Karpas-422 (cell line): ENCODE data around the gene ME1. TPM values are rescaled to one million over a fixed set of nuclear protein-coding genes. Genes with fewer than 3 reads are reported as not detected.
"Not testable (repeated sequence)": the region's sequence is repeated elsewhere in the genome, so short reads cannot be mapped to it uniquely, and the experiment has no call there.

Experiments
- DNase-seq: peaks from one replicate; pipeline ENCODE4 v3.0.0-alpha.2; 2015
- H2AFZ ChIP-seq: fragments of 200-600 bp; sonication (generic); 2 replicates; pipeline ENCODE4 v1.6.1; 2014; ENCODE audit warnings: antibody characterized with exemption, low read length, mixed read lengths
- H3K27ac ChIP-seq: fragments of 200-600 bp; sonication (generic); 2 replicates; pipeline ENCODE4 v1.5.1; 2014; ENCODE audit warnings: mild to moderate bottlenecking, low read length, moderate library complexity
- H3K27me3 ChIP-seq: fragments of 200-600 bp; sonication (generic); 2 replicates; pipeline ENCODE4 v1.6.1; 2014; ENCODE audit warnings: low read length, mixed read lengths
- H3K36me3 ChIP-seq: fragments of 200-600 bp; sonication (generic); 2 replicates; pipeline ENCODE4 v1.6.1; 2014; ENCODE audit warnings: low read length, mixed read lengths; ENCODE audit not compliant: insufficient read depth
- H3K4me1 ChIP-seq: fragments of 200-600 bp; sonication (generic); 2 replicates; pipeline ENCODE4 v1.6.1; 2014; ENCODE audit warnings: mild to moderate bottlenecking, low read length, mixed read lengths
- H3K4me2 ChIP-seq: fragments of 200-600 bp; sonication (generic); 2 replicates; pipeline ENCODE4 v1.6.1; 2014; ENCODE audit warnings: low read length, low read depth, mild to moderate bottlenecking; ENCODE audit not compliant: poor library complexity, severe bottlenecking
- H3K4me3 ChIP-seq: fragments of 200-600 bp; sonication (generic); 2 replicates; pipeline ENCODE4 v1.5.1; 2014; ENCODE audit warnings: mild to moderate bottlenecking, antibody characterized with exemption, low read length, mixed read lengths
- H3K79me2 ChIP-seq: fragments of 200-600 bp; sonication (generic); 2 replicates; pipeline ENCODE4 v1.6.1; 2014; ENCODE audit warnings: mild to moderate bottlenecking, low read length, mixed read lengths
- H3K9ac ChIP-seq: fragments of 200-600 bp; sonication (generic); 2 replicates; pipeline ENCODE4 v1.6.0; 2014; ENCODE audit warnings: low read length
- H3K9me2 ChIP-seq: fragments of 200-600 bp; sonication (generic), shearing (Covaris generic); replicated peaks from 2 replicates; pipeline ENCODE4 v1.6.0; 2014; ENCODE audit warnings: mild to moderate bottlenecking, low read length, moderate library complexity; ENCODE audit not compliant: insufficient read depth
- H3K9me3 ChIP-seq: fragments of 300-700, 200-600 bp; sonication (generic); 2 replicates; pipeline ENCODE4 v1.6.1; 2014; ENCODE audit warnings: low read length, mixed read lengths
- H4K20me1 ChIP-seq: fragments of 200-600 bp; sonication (generic); 2 replicates; pipeline ENCODE4 v1.6.1; 2014; ENCODE audit warnings: mild to moderate bottlenecking, antibody characterized with exemption, low read length, low read depth; ENCODE audit not compliant: insufficient read depth
- total RNA-seq: library from RNA; depleted of rRNA; stranded (reverse); fragments of >200 nt; shearing (Covaris generic); gene quantifications from 2 replicates; pipeline ENCODE4 v1.2.3, GENCODE V29; 2014; ENCODE audit warnings: low replicate concordance

ME1 gene
- total RNA-seq, 1 experiment from 2014 or later: not detected

GRCh38 chr6:83333916-83334315 is 96.9 kb downstream of the ME1 start:
- H3K27ac ChIP-seq, H3K4me2 ChIP-seq, H3K79me2 ChIP-seq, H3K9ac ChIP-seq, H2AFZ ChIP-seq, H3K9me3 ChIP-seq, H3K27me3 ChIP-seq, DNase-seq, H3K9me2 ChIP-seq, H3K36me3 ChIP-seq, H3K4me1 ChIP-seq, H3K4me3 ChIP-seq, H4K20me1 ChIP-seq: not testable (repeated sequence)

- Histone ChIP-seq H3K4me3 (no peak overlapping the region), H3K36me3 (no peaks in the 10 kb centered on the region), H3K4me1 (no peaks in the 10 kb centered on the region), H3K79me2 (no peaks in the 10 kb centered on the region), H3K9me3 (no peaks in the 10 kb centered on the region), H3K4me2 (no peak overlapping the region), H3K27ac (no peak overlapping the region), H3K27me3 (no peaks in the 10 kb centered on the region), H2AFZ (no peak overlapping the region), H3K9ac (no peak overlapping the region), H3K9me2 (no peaks in the 10 kb centered on the region), H4K20me1 (no peaks in the 10 kb centered on the region)
- DNase-seq: no peak
Observed at GRCh38 chr6:83333500-83333899, 97.4 kb downstream of the ME1 start.

- no peaks in the 10 kb centered on the region for H3K79me2 ChIP-seq
- no peaks in the 10 kb centered on the region for H3K36me3 ChIP-seq
- no peaks in the 10 kb centered on the region for H3K4me1 ChIP-seq
- H2AFZ ChIP-seq: no peak overlapping the region
- no peak overlapping the region for H3K4me2 ChIP-seq
- no peaks in the 10 kb centered on the region for H4K20me1 ChIP-seq
- no peak for DNase-seq
- no peak overlapping the region for H3K9ac ChIP-seq
- H3K9me3 ChIP-seq: no peaks in the 10 kb centered on the region
- H3K27me3 ChIP-seq: no peaks in the 10 kb centered on the region
- no peaks in the 10 kb centered on the region for H3K9me2 ChIP-seq
- H3K4me3 ChIP-seq: no peak overlapping the region
- H3K27ac ChIP-seq: no peak overlapping the region
Observed at GRCh38 chr6:83314693-83315092, 116.2 kb downstream of the ME1 start.

- no peaks in the 10 kb centered on the region for H3K36me3 ChIP-seq
- no peaks in the 10 kb centered on the region for H3K27me3 ChIP-seq
- no peak overlapping the region for H3K4me2 ChIP-seq
- no peak overlapping the region for H2AFZ ChIP-seq
- no peaks in the 10 kb centered on the region for H3K4me1 ChIP-seq
- H3K27ac ChIP-seq: no peak overlapping the region
- DNase-seq: no peak
- H3K9me3 ChIP-seq: no peaks in the 10 kb centered on the region
- H3K9me2 ChIP-seq: no peaks in the 10 kb centered on the region
- no peaks in the 10 kb centered on the region for H3K79me2 ChIP-seq
- no peaks in the 10 kb centered on the region for H4K20me1 ChIP-seq
- no peak overlapping the region for H3K4me3 ChIP-seq
- no peak overlapping the region for H3K9ac ChIP-seq
Observed at GRCh38 chr6:83313882-83314281, 117.0 kb downstream of the ME1 start.

- H3K27me3 ChIP-seq: no peaks in the 10 kb centered on the region
- no peak overlapping the region for H3K9ac ChIP-seq
- H3K36me3 ChIP-seq: no peaks in the 10 kb centered on the region
- no peaks in the 10 kb centered on the region for H3K79me2 ChIP-seq
- no peak overlapping the region for H3K27ac ChIP-seq
- no peak overlapping the region for H2AFZ ChIP-seq
- no peaks in the 10 kb centered on the region for H4K20me1 ChIP-seq
- no peak overlapping the region for H3K4me3 ChIP-seq
- H3K4me1 ChIP-seq: no peaks in the 10 kb centered on the region
- H3K9me3 ChIP-seq: no peaks in the 10 kb centered on the region
- H3K9me2 ChIP-seq: no peaks in the 10 kb centered on the region
- no peak overlapping the region for H3K4me2 ChIP-seq
- no peak for DNase-seq
Observed at GRCh38 chr6:83311231-83311630, 119.6 kb downstream of the ME1 start.

GRCh38 chr6:83310046-83310445 is 120.8 kb downstream of the ME1 start:
- DNase-seq: no peak
- Histone ChIP-seq H4K20me1 (no peaks in the 10 kb centered on the region), H2AFZ (no peak overlapping the region), H3K4me3 (no peak overlapping the region), H3K27ac (no peak overlapping the region), H3K27me3 (no peaks in the 10 kb centered on the region), H3K9me3 (no peaks in the 10 kb centered on the region), H3K36me3 (no peaks in the 10 kb centered on the region), H3K9ac (no peak overlapping the region), H3K79me2 (no peaks in the 10 kb centered on the region), H3K4me2 (no peak overlapping the region), H3K9me2 (no peaks in the 10 kb centered on the region), H3K4me1 (no peaks in the 10 kb centered on the region)

GRCh38 chr6:83309344-83309743 is 121.5 kb downstream of the ME1 start:
- H3K9me2 ChIP-seq: no peaks in the 10 kb centered on the region
- no peaks in the 10 kb centered on the region for H4K20me1 ChIP-seq
- no peak for DNase-seq
- no peak overlapping the region for H2AFZ ChIP-seq
- no peaks in the 10 kb centered on the region for H3K4me1 ChIP-seq
- H3K27ac ChIP-seq: no peak overlapping the region
- no peak overlapping the region for H3K4me3 ChIP-seq
- H3K27me3 ChIP-seq: no peaks in the 10 kb centered on the region
- H3K36me3 ChIP-seq: no peaks in the 10 kb centered on the region
- H3K79me2 ChIP-seq: no peaks in the 10 kb centered on the region
- H3K4me2 ChIP-seq: no peak overlapping the region
- no peaks in the 10 kb centered on the region for H3K9me3 ChIP-seq
- no peak overlapping the region for H3K9ac ChIP-seq

- H3K4me1 ChIP-seq: no peaks in the 10 kb centered on the region
- no peaks in the 10 kb centered on the region for H3K9me2 ChIP-seq
- H3K9me3 ChIP-seq: no peaks in the 10 kb centered on the region
- DNase-seq: no peak
- H3K4me3 ChIP-seq: no peak overlapping the region
- no peaks in the 10 kb centered on the region for H3K79me2 ChIP-seq
- H3K36me3 ChIP-seq: no peaks in the 10 kb centered on the region
- H4K20me1 ChIP-seq: no peaks in the 10 kb centered on the region
- no peak overlapping the region for H2AFZ ChIP-seq
- no peak overlapping the region for H3K9ac ChIP-seq
- no peak overlapping the region for H3K4me2 ChIP-seq
- no peaks in the 10 kb centered on the region for H3K27me3 ChIP-seq
- no peak overlapping the region for H3K27ac ChIP-seq
Observed at GRCh38 chr6:83308833-83309232, 122.0 kb downstream of the ME1 start.

- Histone ChIP-seq H4K20me1 (no peaks in the 10 kb centered on the region), H3K4me1 (no peaks in the 10 kb centered on the region), H3K27ac (no peak overlapping the region)
Observed at GRCh38 chr6:83307849-83308248, 123.0 kb downstream of the ME1 start.

More at GRCh38 chr6:83307849-83308248, 123.0 kb downstream of the ME1 start:
- Histone ChIP-seq H3K4me2 (no peak overlapping the region), H3K9ac (no peak overlapping the region), H2AFZ (no peak overlapping the region), H3K9me2 (no peaks in the 10 kb centered on the region), H3K27me3 (no peaks in the 10 kb centered on the region), H3K79me2 (no peaks in the 10 kb centered on the region), H3K9me3 (no peaks in the 10 kb centered on the region), H3K4me3 (no peak overlapping the region), H3K36me3 (no peaks in the 10 kb centered on the region)
- no peak for DNase-seq
